M059J (cell line): ENCODE measurements around the gene GFRA1. TPM values are rescaled to one million over a fixed set of nuclear protein-coding genes. Genes with fewer than 3 reads are reported as not detected.

ENCODE experiments used
- DNase-seq: peaks from one replicate; pipeline ENCODE4 v3.0.0-alpha.2; 2012; ENCODE audit warnings: low read depth
- total RNA-seq: library from RNA; depleted of rRNA; stranded (reverse); fragments of >200 nt; shearing (Covaris generic); gene quantifications from 2 replicates; pipeline ENCODE4 v1.2.3, GENCODE V29; 2014; rRNA removed

Gene GFRA1
- 32.2 and 49.4 TPM in 2 replicates for total RNA-seq

GRCh38 chr10:116272440-116273283 is at the start of gene GFRA1:
Gene GFRA1, minus strand, starts transcription at chr10:116273206. Its CDS starts 1,177 bp downstream, at chr10:116272029.
- peak; percentile 40 for DNase-seq

GRCh38 chr10:116316503-116316902 is 43.5 kb upstream of the GFRA1 start:
- peak; percentile 73 for DNase-seq

GRCh38 chr10:116312548-116312947 is 39.5 kb upstream of the GFRA1 start:
- no peak for DNase-seq

- DNase-seq: no peak
Observed at GRCh38 chr10:116311706-116312490, 38.9 kb upstream of the GFRA1 start.

GRCh38 chr10:116311016-116311415 is 38.0 kb upstream of the GFRA1 start:
- DNase-seq: no peak

GRCh38 chr10:116307455-116307854 is 34.4 kb upstream of the GFRA1 start:
- no peak for DNase-seq

GRCh38 chr10:116306847-116307246 is 33.8 kb upstream of the GFRA1 start:
- no peak for DNase-seq

- DNase-seq: no peak
Observed at GRCh38 chr10:116304923-116305322, 31.9 kb upstream of the GFRA1 start.

GRCh38 chr10:116300542-116300941 is 27.5 kb upstream of the GFRA1 start:
- DNase-seq: no peak

- DNase-seq: no peak
Observed at GRCh38 chr10:116298586-116298985, 25.6 kb upstream of the GFRA1 start.

- peak; percentile 24 for DNase-seq
Observed at GRCh38 chr10:116296291-116296721, 23.3 kb upstream of the GFRA1 start.

GRCh38 chr10:116292493-116292892 is 19.5 kb upstream of the GFRA1 start:
- no peak for DNase-seq

GRCh38 chr10:116289652-116290051 is 16.6 kb upstream of the GFRA1 start:
- DNase-seq: no peak

- peak; percentile 50 for DNase-seq
Observed at GRCh38 chr10:116287906-116288501, 15.0 kb upstream of the GFRA1 start.

- DNase-seq: no peak
Observed at GRCh38 chr10:116286626-116287200, 13.7 kb upstream of the GFRA1 start.

- DNase-seq: no peak
Observed at GRCh38 chr10:116281775-116282174, 8.8 kb upstream of the GFRA1 start.

- DNase-seq: peak; percentile 61
Observed at GRCh38 chr10:116278846-116279245, 5.8 kb upstream of the GFRA1 start.

GRCh38 chr10:116276981-116277380 is 4.0 kb upstream of the GFRA1 start:
- DNase-seq: no peak

GRCh38 chr10:116274064-116274904 is 1.3 kb upstream of the GFRA1 start:
- peak; percentile 40 for DNase-seq

GRCh38 chr10:116271593-116272439 is 1.2 kb downstream of the GFRA1 start:
- DNase-seq: peak; percentile 50
